HEK293 (cell line): ENCODE data around the gene DIDO1.

Source experiments
- CTCF ChIA-PET: fragments of 350-600 bp; formaldehyde crosslinking; extraction: SDS; loops from one replicate; lab custom pipeline; 2021; ENCODE audit warnings: antibody characterized with exemption; lab: Yijun Ruan, JAX
- POLR2A ChIA-PET: fragments of 300-600 bp; formaldehyde crosslinking; extraction: SDS; loops from one replicate; lab custom pipeline; 2020; ENCODE audit warnings: antibody characterized with exemption, inconsistent platforms; lab: Yijun Ruan, JAX
- H3K27ac ChIP-seq: fragments of 200-500 bp; sonication (Bioruptor generic); 2 replicates; pipeline ENCODE4 v1.5.1; 2014; ENCODE audit warnings: low read depth, low read length, control low read depth, inconsistent platforms; ENCODE audit errors: extremely low read depth
- H3K36me3 ChIP-seq, 2 experiments: fragments of 200-500 bp in 1 of 2; sonication (Bioruptor generic) in 1 of 2; 1 replicate in 1 of 2; 2 replicates in 1 of 2; pipeline ENCODE4 v1.5.1; 2014 to 2017; ENCODE audit warnings: inconsistent platforms in 2 of 2, low read length in 2 of 2; ENCODE audit not compliant: control insufficient read depth in 2 of 2, insufficient read depth in 1 of 2
- H3K4me1 ChIP-seq: fragments of 200-500 bp; sonication (Bioruptor generic); 2 replicates; pipeline ENCODE4 v1.5.1; 2014; ENCODE audit warnings: mild to moderate bottlenecking, low read length, inconsistent platforms; ENCODE audit not compliant: control insufficient read depth, insufficient read depth
- H3K4me3 ChIP-seq: 2 replicates; pipeline ENCODE4 v1.5.1; 2011; ENCODE audit warnings: low read depth, mild to moderate bottlenecking, control low read depth, low read length, moderate library complexity
- H3K9me3 ChIP-seq: fragments of 200-500 bp; sonication (Bioruptor generic); 2 replicates; pipeline ENCODE4 v1.5.1; 2014; ENCODE audit warnings: low read depth, low read length, inconsistent platforms; ENCODE audit not compliant: control insufficient read depth, insufficient read depth
- GLIS2 ChIP-seq: fragments of 450-650 bp; formaldehyde crosslinking; IDR thresholded peaks from 2 replicates; pipeline ENCODE4 v1.5.1; 2016; ENCODE audit warnings: missing biosample characterization, missing genetic modification characterization
- HIC1 ChIP-seq: fragments of 450-650 bp; formaldehyde crosslinking; IDR thresholded peaks from 2 replicates; pipeline ENCODE4 v1.5.1; 2016; ENCODE audit warnings: missing biosample characterization, missing genetic modification characterization
- KLF10 ChIP-seq: fragments of 450-650 bp; IDR thresholded peaks from 2 replicates; pipeline ENCODE4 v1.5.1; 2018; ENCODE audit warnings: missing biosample characterization, mild to moderate bottlenecking, missing genetic modification characterization
- PRDM1 ChIP-seq: fragments of 450-650 bp; formaldehyde crosslinking; IDR thresholded peaks from 2 replicates; pipeline ENCODE4; 2016; ENCODE audit warnings: missing biosample characterization, missing genetic modification characterization
- REST ChIP-seq: fragments of 450-650 bp; formaldehyde crosslinking; IDR thresholded peaks from 2 replicates; pipeline ENCODE4 v1.5.1; 2016; ENCODE audit warnings: missing biosample characterization, missing genetic modification characterization
- ZNF354C ChIP-seq: fragments of 450-650 bp; formaldehyde crosslinking; IDR thresholded peaks from 2 replicates; pipeline ENCODE4 v1.5.1; 2016; ENCODE audit warnings: missing biosample characterization, missing genetic modification characterization, low read depth, borderline replicate concordance
- ZNF580 ChIP-seq: fragments of 450-650 bp; formaldehyde crosslinking; IDR thresholded peaks from 2 replicates; pipeline ENCODE4 v1.5.1; 2016; ENCODE audit warnings: missing biosample characterization, missing genetic modification characterization
- ZNF600 ChIP-seq: fragments of 450-650 bp; formaldehyde crosslinking; IDR thresholded peaks from 2 replicates; pipeline ENCODE4 v1.5.1; 2016; ENCODE audit warnings: missing biosample characterization, missing genetic modification characterization
- TF ChIP-seq, protein P1 (sequence below): fragments of 450-650 bp; formaldehyde crosslinking; IDR thresholded peaks from 2 replicates; pipeline ENCODE4 v1.5.1; 2016; ENCODE audit warnings: missing biosample characterization, missing genetic modification characterization
- TF ChIP-seq, protein P2 (sequence below): fragments of 450-650 bp; formaldehyde crosslinking; optimal IDR thresholded peaks from 2 replicates; pipeline ENCODE3; 2016; ENCODE audit warnings: missing biosample characterization, mild to moderate bottlenecking, missing genetic modification characterization
- TF ChIP-seq, protein P3 (sequence below): fragments of 450-650 bp; formaldehyde crosslinking; IDR thresholded peaks from 2 replicates; pipeline ENCODE4 v1.5.1; 2016; ENCODE audit warnings: missing biosample characterization, missing genetic modification characterization

The DIDO1 gene

GRCh38 chr20:62923059-62923668 lies 3.1 kb downstream of the DIDO1 start (continued):
- TF ChIP-seq REST (tag by site-specific recombination) (peak; percentile 73; the same call in 1 of the 2 replicates), KLF10 (tag by site-specific recombination) (0 out of 2 replicates have a peak, but pooled peaks have one; percentile 9), ZNF600 (tag by site-specific recombination) (peak; percentile 78), HIC1 (peak; percentile 62; the same call in 1 of the 2 replicates), GLIS2 (tag by site-specific recombination) (peak; percentile 45; the same call in 1 of the 2 replicates), PRDM1 (tag by site-specific recombination) (peak; percentile 55)
- TF ChIP-seq, protein P1, sequence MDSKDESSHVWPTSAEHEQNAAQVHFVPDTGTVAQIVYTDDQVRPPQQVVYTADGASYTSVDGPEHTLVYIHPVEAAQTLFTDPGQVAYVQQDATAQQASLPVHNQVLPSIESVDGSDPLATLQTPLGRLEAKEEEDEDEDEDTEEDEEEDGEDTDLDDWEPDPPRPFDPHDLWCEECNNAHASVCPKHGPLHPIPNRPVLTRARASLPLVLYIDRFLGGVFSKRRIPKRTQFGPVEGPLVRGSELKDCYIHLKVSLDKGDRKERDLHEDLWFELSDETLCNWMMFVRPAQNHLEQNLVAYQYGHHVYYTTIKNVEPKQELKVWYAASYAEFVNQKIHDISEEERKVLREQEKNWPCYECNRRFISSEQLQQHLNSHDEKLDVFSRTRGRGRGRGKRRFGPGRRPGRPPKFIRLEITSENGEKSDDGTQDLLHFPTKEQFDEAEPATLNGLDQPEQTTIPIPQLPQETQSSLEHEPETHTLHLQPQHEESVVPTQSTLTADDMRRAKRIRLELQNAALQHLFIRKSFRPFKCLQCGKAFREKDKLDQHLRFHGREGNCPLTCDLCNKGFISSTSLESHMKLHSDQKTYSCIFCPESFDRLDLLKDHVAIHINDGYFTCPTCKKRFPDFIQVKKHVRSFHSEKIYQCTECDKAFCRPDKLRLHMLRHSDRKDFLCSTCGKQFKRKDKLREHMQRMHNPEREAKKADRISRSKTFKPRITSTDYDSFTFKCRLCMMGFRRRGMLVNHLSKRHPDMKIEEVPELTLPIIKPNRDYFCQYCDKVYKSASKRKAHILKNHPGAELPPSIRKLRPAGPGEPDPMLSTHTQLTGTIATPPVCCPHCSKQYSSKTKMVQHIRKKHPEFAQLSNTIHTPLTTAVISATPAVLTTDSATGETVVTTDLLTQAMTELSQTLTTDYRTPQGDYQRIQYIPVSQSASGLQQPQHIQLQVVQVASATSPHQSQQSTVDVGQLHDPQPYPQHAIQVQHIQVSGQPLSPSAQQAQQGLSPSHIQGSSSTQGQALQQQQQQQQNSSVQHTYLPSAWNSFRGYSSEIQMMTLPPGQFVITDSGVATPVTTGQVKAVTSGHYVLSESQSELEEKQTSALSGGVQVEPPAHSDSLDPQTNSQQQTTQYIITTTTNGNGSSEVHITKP: peak; percentile 33; the same call in 1 of the 2 replicates
- TF ChIP-seq, protein P2, sequence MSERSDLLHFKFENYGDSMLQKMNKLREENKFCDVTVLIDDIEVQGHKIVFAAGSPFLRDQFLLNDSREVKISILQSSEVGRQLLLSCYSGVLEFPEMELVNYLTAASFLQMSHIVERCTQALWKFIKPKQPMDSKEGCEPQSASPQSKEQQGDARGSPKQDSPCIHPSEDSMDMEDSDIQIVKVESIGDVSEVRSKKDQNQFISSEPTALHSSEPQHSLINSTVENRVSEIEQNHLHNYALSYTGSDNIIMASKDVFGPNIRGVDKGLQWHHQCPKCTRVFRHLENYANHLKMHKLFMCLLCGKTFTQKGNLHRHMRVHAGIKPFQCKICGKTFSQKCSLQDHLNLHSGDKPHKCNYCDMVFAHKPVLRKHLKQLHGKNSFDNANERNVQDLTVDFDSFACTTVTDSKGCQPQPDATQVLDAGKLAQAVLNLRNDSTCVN: peak; percentile 16
- TF ChIP-seq, protein P3, sequence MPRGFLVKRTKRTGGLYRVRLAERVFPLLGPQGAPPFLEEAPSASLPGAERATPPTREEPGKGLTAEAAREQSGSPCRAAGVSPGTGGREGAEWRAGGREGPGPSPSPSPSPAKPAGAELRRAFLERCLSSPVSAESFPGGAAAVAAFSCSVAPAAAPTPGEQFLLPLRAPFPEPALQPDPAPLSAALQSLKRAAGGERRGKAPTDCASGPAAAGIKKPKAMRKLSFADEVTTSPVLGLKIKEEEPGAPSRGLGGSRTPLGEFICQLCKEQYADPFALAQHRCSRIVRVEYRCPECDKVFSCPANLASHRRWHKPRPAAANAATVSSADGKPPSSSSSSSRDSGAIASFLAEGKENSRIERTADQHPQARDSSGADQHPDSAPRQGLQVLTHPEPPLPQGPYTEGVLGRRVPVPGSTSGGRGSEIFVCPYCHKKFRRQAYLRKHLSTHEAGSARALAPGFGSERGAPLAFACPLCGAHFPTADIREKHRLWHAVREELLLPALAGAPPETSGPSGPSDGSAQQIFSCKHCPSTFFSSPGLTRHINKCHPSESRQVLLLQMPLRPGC (tag by site-specific recombination): 0 out of 2 replicates have a peak, but pooled peaks have one; percentile 25

DNA sequence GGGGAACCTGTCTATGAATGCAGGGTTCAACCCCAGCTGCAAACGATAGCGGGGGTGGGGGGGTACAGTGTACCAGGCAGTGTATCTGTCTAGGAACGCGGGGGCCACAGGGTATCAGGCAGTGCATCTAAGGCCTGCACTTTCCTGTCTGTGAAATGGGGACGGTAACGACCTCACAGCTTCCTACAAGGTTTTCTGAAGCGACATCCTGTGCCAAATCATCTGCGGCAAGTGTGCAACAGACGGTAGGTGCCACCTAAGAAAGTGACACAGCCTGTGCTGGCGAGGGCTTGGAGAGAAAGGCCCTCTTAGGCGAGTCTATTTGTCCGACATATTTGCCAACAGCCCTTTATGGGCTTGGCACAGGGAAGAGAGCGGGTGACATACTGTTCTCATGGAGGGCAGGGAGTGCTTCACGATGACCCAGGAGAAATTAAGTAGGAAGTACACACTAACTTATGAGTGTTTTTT lies 3.8 kb downstream of the DIDO1 start:
- H3K4me1 ChIP-seq: peaks cover 44% of the 10 kb centered on the region
- TF ChIP-seq ZNF580 (tag by site-specific recombination) (peak; percentile 28; the same call in 1 of the 2 replicates), ZNF354C (tag by site-specific recombination) (no peak)
- ChIA-PET POLR2A (no interaction called here), CTCF (interaction anchor here (1.0 to 3.6 kb wide), 3 partner anchors 12 to 86 kb away, joined by 4 to 33 read pairs (median 12); no protein-coding TSS in a partner anchor)
- no peak overlapping the region for H3K4me3 ChIP-seq
- no peaks in the 10 kb centered on the region for H3K9me3 ChIP-seq
- no peak overlapping the region for H3K27ac ChIP-seq
- H3K36me3 ChIP-seq: no peaks in the 10 kb centered on the region
